Left lung (tissue), 10 donors: Measurements from ENCODE around the gene RANBP17. TPM values are rescaled to one million over a fixed set of nuclear protein-coding genes. Genes with fewer than 3 reads are reported as not detected.
A peak's percentile ranks its signal among the peaks of the same experiment; 100 is the strongest.

Source experiments
- ATAC-seq: fragments of 200-7000 bp; cut with Tn5 transposase; one replicate; pipeline ENCODE4 v1.9.1; 2020; ENCODE audit warnings: moderate library complexity
- DNase-seq, 4 donors: peaks; one replicate each; pipeline ENCODE4 v3.0.0-alpha.2; 2013 to 2020
- H3K27ac ChIP-seq, 2 donors: fragments of 200-600 bp; sonication (generic) in 1 of 2; one replicate each; pipeline versions ENCODE4 v1.5.0 to v1.8.0; 2020 to 2021
- H3K27me3 ChIP-seq, 2 donors: fragments of 200-600 bp; sonication (generic) in 1 of 2; one replicate each; pipeline versions ENCODE4 v1.5.0 to v1.8.0; 2020 to 2021
- H3K36me3 ChIP-seq, 2 donors: fragments of 200-600 bp; sonication (generic) in 1 of 2; one replicate each; pipeline versions ENCODE4 v1.5.0 to v1.8.0; 2020 to 2021
- H3K4me1 ChIP-seq, 2 donors: fragments of 200-600 bp; one replicate each; pipeline ENCODE4 v1.8.0; 2021
- H3K4me3 ChIP-seq, 2 donors: fragments of 200-600 bp; sonication (generic) in 1 of 2; one replicate each; pipeline versions ENCODE4 v1.5.0 to v1.8.0; 2020 to 2021; ENCODE audit warnings: mild to moderate bottlenecking in 1 of 2
- H3K9me3 ChIP-seq, 2 donors: fragments of 200-600 bp; sonication (generic) in 1 of 2; one replicate each; pipeline versions ENCODE4 v1.5.0 to v1.8.0; 2020 to 2021
- CTCF ChIP-seq, 2 donors: fragments of 200-600 bp; sonication (generic) in 1 of 2; IDR thresholded peaks; one replicate each; pipeline versions ENCODE4 v1.5.0 to v1.8.0; 2021; ENCODE audit warnings: antibody characterized with exemption in 2 of 2
- intact Hi-C, 2 donors: fragments of 100-400 bp; cut with DNase I; formaldehyde crosslinking; loops; one replicate each; pipeline versions ENCODE4 v1.11.2 to v1.14.2; 2022
- polyA plus RNA-seq, 6 donors: library from polyadenylated mRNA; unstranded; fragments of 120-200 nt; gene quantifications; one replicate each; pipeline ENCODE4 v1.2.1, GENCODE V29; 2013; ENCODE audit not compliant: insufficient read length in 6 of 6
- total RNA-seq, 2 donors: library from RNA; stranded (reverse); fragmentation: NEBNext Ultra II Directional; extraction: Animal tissue kit (Norgen Biotek cat#: 25700); gene quantifications; one replicate each; pipeline ENCODE4 v1.2.1, GENCODE V29; 2021
- donor health status: DM: no; HTN: yes; CAD: no.
- donor health status: DM: no; HTN: no; CAD: no.

RANBP17 gene
- total and polyA plus RNA-seq, 8 donors = 17.0 to 44.5 (median 33.7) TPM

- Histone ChIP-seq H3K27me3 (peaks cover 12 to 76% of the 10 kb centered on the region in 2 donors), H3K4me1 (peaks cover 0 to 7% of the 10 kb centered on the region in 2 donors), H3K27ac (no peak overlapping the region), H3K36me3 (no peaks in the 10 kb centered on the region), H3K4me3 (no peak overlapping the region), H3K9me3 (no peaks in the 10 kb centered on the region)
- ATAC-seq (no peak), DNase-seq (no peak)
- no peak for TF ChIP-seq CTCF (IDR thresholded peaks at IDR 0.05)
- intact Hi-C loops = no loop called here
Observed at GRCh38 chr5:171340491-171340890, 478.7 kb downstream of the RANBP17 start.

- no peaks in the 10 kb centered on the region for H3K9me3 ChIP-seq
- ATAC-seq (peak; percentile 91), DNase-seq (peak in 2 of 4 donors; percentile 53 to 63)
- H3K27me3 ChIP-seq = peaks cover 2 to 56% of the 10 kb centered on the region in 2 donors
- no peak overlapping the region for H3K4me3 ChIP-seq
- TF ChIP-seq CTCF (IDR thresholded peaks at IDR 0.05) = peak; percentile 40 to 54
- no peaks in the 10 kb centered on the region for H3K4me1 ChIP-seq
- no peaks in the 10 kb centered on the region for H3K36me3 ChIP-seq
- intact Hi-C loops = no loop called here
- H3K27ac ChIP-seq = no peak overlapping the region
Observed at GRCh38 chr5:171342362-171343111, 480.7 kb downstream of the RANBP17 start.

- H3K27ac ChIP-seq = no peak overlapping the region
- TF ChIP-seq CTCF (IDR thresholded peaks at IDR 0.05) = no peak
- no peaks in the 10 kb centered on the region for H3K4me1 ChIP-seq
- intact Hi-C loops = no loop called here
- peaks cover 0 to 33% of the 10 kb centered on the region in 2 donors for H3K27me3 ChIP-seq
- H3K9me3 ChIP-seq = no peaks in the 10 kb centered on the region
- no peak overlapping the region for H3K4me3 ChIP-seq
- no peak for ATAC-seq
- no peaks in the 10 kb centered on the region for H3K36me3 ChIP-seq
- DNase-seq = no peak
Observed at GRCh38 chr5:171344936-171345608, 483.3 kb downstream of the RANBP17 start.

Other genes with a start within 250 kb of the RANBP17 start
- gene GABRP, start 78.3 kb upstream of the RANBP17 start, total RNA-seq = under 1 TPM; 0.10 to 0.26 TPM
- 1 to 10 TPM in 4 of 6 donors, under 1 TPM in 2; 0.74 to 1.8 (median 1.1) TPM for gene GABRP, start 78.3 kb upstream of the RANBP17 start, polyA plus RNA-seq